SU-DHL-6 (cell line): ENCODE results near the gene ZBTB7A.

Experiments
- H2AFZ ChIP-seq: fragments of 200-600 bp; sonication (generic); 2 replicates; pipeline ENCODE4 v1.6.1; 2014; ENCODE audit warnings: low read depth, mild to moderate bottlenecking, moderate library complexity, mixed read lengths, antibody characterized with exemption, low read length; ENCODE audit not compliant: severe bottlenecking
- H3F3A ChIP-seq: fragments of 200-600 bp; shearing (Covaris generic); 2 replicates; pipeline ENCODE4 v1.6.0; 2016; ENCODE audit warnings: antibody characterized with exemption, mild to moderate bottlenecking; ENCODE audit not compliant: insufficient read depth
- H3K27ac ChIP-seq: fragments of 200-600 bp; sonication (generic); 2 replicates; pipeline ENCODE4 v1.5.1; 2016; ENCODE audit warnings: low read depth, mild to moderate bottlenecking, low read length, moderate library complexity, mixed read lengths
- H3K27me3 ChIP-seq: fragments of 200-600 bp; sonication (generic), shearing (Covaris generic); 2 replicates; pipeline ENCODE4 v1.6.0; 2014; ENCODE audit warnings: mild to moderate bottlenecking, low read length
- H3K36me3 ChIP-seq: fragments of 200-600 bp; sonication (generic); 2 replicates; pipeline ENCODE4 v1.6.1; 2014; ENCODE audit warnings: mild to moderate bottlenecking, low read length, mixed read lengths
- H3K4me2 ChIP-seq: fragments of 300-600, 200-600 bp; shearing (Covaris generic), sonication (generic); 2 replicates; pipeline ENCODE4 v1.6.0; 2014; ENCODE audit warnings: low read length, low read depth, mild to moderate bottlenecking; ENCODE audit not compliant: poor library complexity, severe bottlenecking
- H3K4me3 ChIP-seq: fragments of 200-600 bp; sonication (generic); 2 replicates; pipeline ENCODE4 v1.5.1; 2014; ENCODE audit warnings: antibody characterized with exemption, low read length, mild to moderate bottlenecking, mixed read lengths; ENCODE audit not compliant: insufficient read depth, poor library complexity, severe bottlenecking
- H3K79me2 ChIP-seq: fragments of 200-600 bp; sonication (generic); 2 replicates; pipeline ENCODE4 v1.6.1; 2014; ENCODE audit warnings: mild to moderate bottlenecking, low read length, moderate library complexity; ENCODE audit not compliant: insufficient read depth
- H3K9ac ChIP-seq: fragments of 200-600 bp; sonication (generic); 2 replicates; pipeline ENCODE4 v1.7.0; 2014; ENCODE audit warnings: mild to moderate bottlenecking, low read length
- H3K9me2 ChIP-seq: fragments of 200-600 bp; sonication (generic); replicated peaks from 2 replicates; pipeline ENCODE4 v1.6.1; 2014; ENCODE audit warnings: low read length; ENCODE audit not compliant: insufficient read depth
- H3K9me3 ChIP-seq: fragments of 200-600 bp; sonication (generic); 2 replicates; pipeline ENCODE4 v1.6.1; 2014; ENCODE audit warnings: low read length, mixed read lengths; ENCODE audit not compliant: insufficient read depth
- H4K20me1 ChIP-seq: fragments of 200-600 bp; sonication (generic); 2 replicates; pipeline ENCODE4 v1.6.1; 2014; ENCODE audit warnings: low read depth, mild to moderate bottlenecking, antibody characterized with exemption, low read length, moderate library complexity, mixed read lengths
- CTCF ChIP-seq: fragments of 200-600 bp; sonication (generic); IDR thresholded peaks from one replicate; pipeline ENCODE4 v1.5.1; 2017; ENCODE audit warnings: antibody characterized with exemption, mild to moderate bottlenecking, low read length, moderate library complexity; ENCODE audit not compliant: insufficient read depth, poor library complexity, severe bottlenecking
- EZH2phosphoT487 ChIP-seq: fragments of 200-600 bp; sonication (generic), shearing (Covaris generic); conservative IDR thresholded peaks from 2 replicates; pipeline ENCODE4 v1.6.1; 2018; ENCODE audit warnings: mild to moderate bottlenecking, antibody characterized with exemption, low read length, moderate library complexity, mixed read lengths

The ZBTB7A gene

DNA sequence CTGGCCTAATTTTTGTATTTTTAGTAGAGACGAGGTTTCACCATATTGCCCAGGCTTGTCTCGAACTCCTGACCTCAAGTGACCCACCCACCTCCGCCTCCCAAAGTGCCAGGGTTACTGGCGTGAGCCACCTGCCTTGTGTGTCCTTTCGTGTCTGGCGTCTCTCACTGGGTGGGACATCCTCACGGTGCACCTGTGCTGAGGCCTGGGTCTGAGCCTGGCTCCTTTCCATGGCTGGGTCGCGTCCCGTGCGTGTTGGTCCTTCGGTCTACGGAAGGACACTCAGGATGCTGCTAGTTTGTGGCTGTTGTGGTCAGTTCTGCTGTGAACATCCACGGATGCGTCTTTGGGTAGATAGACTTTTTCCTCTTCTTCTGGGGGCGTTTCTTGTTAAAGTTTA, 39.6 kb downstream of the ZBTB7A start:
- no peak overlapping the region for H3K4me3 ChIP-seq
- H3F3A ChIP-seq = no peaks in the 10 kb centered on the region
- H4K20me1 ChIP-seq = no peaks in the 10 kb centered on the region
- no peak for TF ChIP-seq EZH2phosphoT487
- H3K4me2 ChIP-seq = no peak overlapping the region
- no peaks in the 10 kb centered on the region for H3K9me3 ChIP-seq
- no peaks in the 10 kb centered on the region for H3K9me2 ChIP-seq
- peaks cover 5% of the 10 kb centered on the region; the same call in 1 of the 2 replicates for H3K79me2 ChIP-seq
- no peaks in the 10 kb centered on the region for H3K36me3 ChIP-seq
- H3K27me3 ChIP-seq = no peaks in the 10 kb centered on the region
- H3K27ac ChIP-seq = no peak overlapping the region
- no peak overlapping the region for H3K9ac ChIP-seq
- no peak overlapping the region for H2AFZ ChIP-seq

DNA sequence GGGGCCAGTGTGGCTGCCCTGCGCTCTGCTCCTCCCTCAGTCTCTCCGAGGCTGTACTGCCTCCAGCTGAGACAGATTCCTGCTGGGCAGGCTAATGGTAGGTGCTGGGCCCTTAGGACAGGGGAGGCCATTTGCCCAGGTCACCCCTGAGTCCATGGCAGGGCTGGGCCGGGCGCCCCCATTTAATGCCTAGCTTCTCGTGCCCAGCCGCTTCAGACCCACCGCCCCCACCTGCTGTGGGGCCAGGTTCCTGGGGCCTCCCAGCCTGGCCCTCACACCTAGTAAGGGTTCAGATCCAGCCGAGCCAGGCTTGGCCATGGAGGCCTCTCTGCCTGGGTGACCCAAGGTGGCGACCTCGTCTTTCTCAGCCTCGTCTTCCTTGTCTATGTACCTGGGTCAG, 41.4 kb downstream of the ZBTB7A start:
- Histone ChIP-seq H3K9ac (no peak overlapping the region), H3K79me2 (peaks cover 9% of the 10 kb centered on the region; the same call in 1 of the 2 replicates), H3K27ac (no peak overlapping the region), H3K9me2 (no peaks in the 10 kb centered on the region), H3K9me3 (no peaks in the 10 kb centered on the region), H3K4me2 (no peak overlapping the region), H3K4me3 (no peak overlapping the region), H3F3A (no peaks in the 10 kb centered on the region), H3K27me3 (no peaks in the 10 kb centered on the region), H2AFZ (no peak overlapping the region), H3K36me3 (no peaks in the 10 kb centered on the region), H4K20me1 (no peaks in the 10 kb centered on the region)
- TF ChIP-seq EZH2phosphoT487 (no peak), CTCF (no peak)

DNA sequence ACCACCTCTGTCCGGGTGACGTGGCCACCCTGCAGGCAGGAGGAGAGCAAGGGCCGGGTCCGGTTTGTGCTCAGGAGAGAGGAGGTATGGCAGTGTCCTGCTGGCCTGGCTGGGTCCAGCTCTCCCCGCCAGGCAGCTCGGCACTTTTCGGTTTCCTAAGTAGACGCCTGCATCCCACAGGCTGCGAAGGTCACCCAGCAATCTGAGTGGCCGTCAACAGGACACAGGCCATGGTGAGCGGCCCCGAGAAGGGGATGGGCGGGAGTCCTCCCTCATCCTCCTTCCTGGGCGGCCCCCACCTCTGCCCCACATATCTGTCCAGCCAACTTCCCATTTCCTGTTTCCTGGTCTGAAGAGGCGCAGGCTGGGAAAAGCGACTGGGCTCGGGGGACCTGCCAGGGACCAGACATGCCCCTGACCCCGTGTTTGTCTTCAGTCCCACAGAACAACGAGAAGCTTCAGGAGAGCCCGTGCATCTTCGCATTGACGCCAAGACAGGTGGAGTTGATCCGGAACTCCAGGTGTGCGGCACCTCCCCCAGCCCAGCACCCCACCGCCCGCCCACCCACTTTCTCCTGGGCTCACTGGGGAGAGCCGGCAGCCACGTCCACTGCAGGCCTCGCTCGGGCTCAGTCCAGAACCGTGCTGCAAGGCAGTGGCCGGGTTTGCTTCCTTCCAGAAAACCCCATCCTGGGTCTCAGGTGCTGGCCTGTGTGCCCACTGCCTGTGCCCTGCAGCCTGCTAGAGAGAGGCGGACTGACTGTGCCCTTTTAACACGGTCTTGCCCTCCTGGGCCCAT, 42.9 kb downstream of the ZBTB7A start:
- no peaks in the 10 kb centered on the region for H3K9me3 ChIP-seq
- no peaks in the 10 kb centered on the region for H3K36me3 ChIP-seq
- no peaks in the 10 kb centered on the region for H3F3A ChIP-seq
- no peak overlapping the region for H3K4me3 ChIP-seq
- H3K9ac ChIP-seq = no peak overlapping the region
- peaks cover 13% of the 10 kb centered on the region; the same call in 1 of the 2 replicates for H3K79me2 ChIP-seq
- no peak overlapping the region for H3K27ac ChIP-seq
- no peaks in the 10 kb centered on the region for H4K20me1 ChIP-seq
- TF ChIP-seq EZH2phosphoT487 = no peak
- TF ChIP-seq CTCF = no peak
- H2AFZ ChIP-seq = no peak overlapping the region
- no peaks in the 10 kb centered on the region for H3K9me2 ChIP-seq
- H3K27me3 ChIP-seq = no peaks in the 10 kb centered on the region
- no peak overlapping the region for H3K4me2 ChIP-seq

DNA sequence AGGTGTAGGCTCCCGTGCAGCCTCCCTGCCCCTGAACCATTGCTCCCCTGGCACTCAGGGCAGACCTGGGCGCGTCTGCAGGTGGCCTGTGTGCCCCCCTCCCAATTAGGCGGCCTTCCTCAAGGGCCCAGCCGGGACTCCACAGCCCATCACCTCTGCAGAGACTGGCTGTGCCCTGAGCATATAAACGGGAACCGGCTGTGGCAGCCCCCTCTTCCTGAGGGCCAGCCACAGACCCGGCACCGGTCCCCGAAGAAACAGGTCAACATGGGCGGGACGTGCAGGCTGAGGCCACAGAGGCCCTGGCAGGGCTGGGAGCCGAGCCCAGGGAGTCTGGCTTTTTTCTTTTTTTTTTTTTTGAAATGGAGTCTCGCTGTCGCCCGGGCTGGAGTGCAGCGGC, 47.1 kb downstream of the ZBTB7A start:
- no peaks in the 10 kb centered on the region for H3F3A ChIP-seq
- no peak overlapping the region for H3K9ac ChIP-seq
- H3K27ac ChIP-seq = no peak overlapping the region
- no peaks in the 10 kb centered on the region for H4K20me1 ChIP-seq
- H3K79me2 ChIP-seq = peaks cover 32% of the 10 kb centered on the region; the same call in 1 of the 2 replicates
- no peaks in the 10 kb centered on the region for H3K36me3 ChIP-seq
- H2AFZ ChIP-seq = no peak overlapping the region
- no peak overlapping the region for H3K4me2 ChIP-seq
- TF ChIP-seq EZH2phosphoT487 (no peak), CTCF (no peak)
- no peak overlapping the region for H3K4me3 ChIP-seq
- H3K27me3 ChIP-seq = no peaks in the 10 kb centered on the region
- no peaks in the 10 kb centered on the region for H3K9me2 ChIP-seq
- no peaks in the 10 kb centered on the region for H3K9me3 ChIP-seq
